Kidney (tissue), 14 donors: ENCODE results near the gene VPS26C. TPM values are rescaled to one million over a fixed set of nuclear protein-coding genes. Genes with fewer than 3 reads are reported as not detected.
A peak's percentile ranks its signal among the peaks of the same experiment; 100 is the strongest.
"Not testable (repeated sequence)": the region's sequence is repeated elsewhere in the genome, so short reads cannot be mapped to it uniquely, and the experiment has no call there.

Experiments used
- DNase-seq, 5 donors: peaks; one replicate each; pipeline ENCODE4 v3.0.0-alpha.2; 2013 to 2020
- FAIRE-seq: peaks from 2 replicates; lab custom pipeline; 2012; peaks lifted over from hg19 to GRCh38; lab: Jason Lieb, UNC
- H3K27ac ChIP-seq, 2 donors: one replicate each; pipeline ENCODE4 v1.7.0; 2013; ENCODE audit warnings: low read depth in 2 of 2, low read length in 2 of 2, inconsistent platforms in 1 of 2
- H3K27me3 ChIP-seq: one replicate; pipeline ENCODE4 v1.7.1; 2013; ENCODE audit warnings: low read length, inconsistent platforms; ENCODE audit not compliant: control insufficient read depth, insufficient read depth
- H3K36me3 ChIP-seq, 3 donors: one replicate each; pipeline versions ENCODE4 v1.7.0 to v1.7.1; 2013; ENCODE audit warnings: low read length in 3 of 3, control low read depth in 1 of 3, inconsistent platforms in 1 of 3; ENCODE audit not compliant: insufficient read depth in 3 of 3, control insufficient read depth in 2 of 3
- H3K4me1 ChIP-seq, 3 donors: one replicate each; pipeline versions ENCODE4 v1.7.0 to v1.7.1; 2013; ENCODE audit warnings: low read length in 3 of 3, inconsistent platforms in 1 of 3, low read depth in 1 of 3; ENCODE audit not compliant: control insufficient read depth in 2 of 3, insufficient read depth in 2 of 3
- H3K4me3 ChIP-seq, 3 donors: one replicate each; pipeline versions ENCODE4 v1.7.0 to v1.8.1; 2013; ENCODE audit warnings: low read length in 3 of 3, control low read depth in 1 of 3, inconsistent platforms in 1 of 3
- H3K9ac ChIP-seq, 3 donors: one replicate each; pipeline versions ENCODE4 v1.7.0 to v1.7.1; 2013; ENCODE audit warnings: low read length in 3 of 3, control low read depth in 1 of 3, inconsistent platforms in 1 of 3
- H3K9me3 ChIP-seq, 3 donors: one replicate each; pipeline versions ENCODE4 v1.7.0 to v1.7.1; 2013; ENCODE audit warnings: low read length in 3 of 3, control low read depth in 1 of 3, inconsistent platforms in 1 of 3; ENCODE audit not compliant: control insufficient read depth in 2 of 3, insufficient read depth in 1 of 3
- CTCF ChIP-seq: IDR thresholded peaks from 3 replicates; pipeline ENCODE4 v1.5.1; 2012; ENCODE audit warnings: mild to moderate bottlenecking, moderate library complexity, borderline replicate concordance; ENCODE audit not compliant: insufficient read depth; ENCODE audit errors: extremely low read depth
- intact Hi-C: fragments of 100-400 bp; cut with DNase I; formaldehyde crosslinking; loops from one replicate; pipeline ENCODE4 v1.11.1; 2022
- polyA plus RNA-seq: library from polyadenylated mRNA; stranded (reverse); fragments of 350-450 nt; fragmentation: Illumina TruSeq; extraction: RNeasy Lipid Tissue Mini Kit (QIAGEN cat#74804); gene quantifications from one replicate; pipeline ENCODE4 v1.2.3, GENCODE V29; 2014; ENCODE audit warnings: low read depth, low replicate concordance; ENCODE audit not compliant: insufficient read depth
- total RNA-seq: library from RNA; stranded (reverse); fragmentation: NEBNext Ultra II Directional; extraction: Animal tissue kit (Norgen Biotek cat#: 25700); gene quantifications from one replicate; pipeline ENCODE4 v1.2.1, GENCODE V29; 2021
- donor health status: control.
- donor health status: control.
- donor health status: control.
- donor health status: control.
- donor health status: control.
- donor health status: DM: yes; HTN: yes; CAD: no.
- donor health status: Normal renal cell carcinoma (clear cell type).

VPS26C gene
- total and polyA plus RNA-seq, 2 donors from 2014 or later, result 30.0 to 51.8 TPM

DNA sequence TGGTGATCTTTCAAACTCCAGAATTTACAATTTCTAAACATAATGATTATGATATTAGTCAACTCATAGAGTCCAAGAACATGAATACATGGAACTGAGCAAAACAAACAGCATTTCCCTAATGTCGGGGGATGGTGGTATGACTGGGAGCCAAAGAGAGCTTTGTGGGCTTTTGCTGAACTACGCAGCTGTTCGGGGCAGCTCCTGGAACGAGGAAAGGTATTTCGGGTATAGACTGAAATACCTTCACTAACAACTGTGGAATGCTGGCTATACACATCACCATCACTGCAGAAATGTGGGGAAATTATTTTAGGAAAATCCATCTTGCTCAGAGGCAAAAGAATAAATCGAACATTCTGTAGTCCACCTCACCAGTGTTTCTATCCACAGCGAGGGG, 30.2 kb upstream of the VPS26C start:
- H3K4me1 ChIP-seq, result no peaks in the 10 kb centered on the region
- H3K9me3 ChIP-seq, result no peaks in the 10 kb centered on the region
- intact Hi-C loops, result no loop called here
- no peak for TF ChIP-seq CTCF
- no peaks in the 10 kb centered on the region for H3K36me3 ChIP-seq
- H3K9ac ChIP-seq, result no peak overlapping the region
- DNase-seq, result no peak
- H3K4me3 ChIP-seq, result no peak overlapping the region
- H3K27me3 ChIP-seq, result no peaks in the 10 kb centered on the region
- FAIRE-seq, result no peak
- no peak overlapping the region for H3K27ac ChIP-seq

DNA sequence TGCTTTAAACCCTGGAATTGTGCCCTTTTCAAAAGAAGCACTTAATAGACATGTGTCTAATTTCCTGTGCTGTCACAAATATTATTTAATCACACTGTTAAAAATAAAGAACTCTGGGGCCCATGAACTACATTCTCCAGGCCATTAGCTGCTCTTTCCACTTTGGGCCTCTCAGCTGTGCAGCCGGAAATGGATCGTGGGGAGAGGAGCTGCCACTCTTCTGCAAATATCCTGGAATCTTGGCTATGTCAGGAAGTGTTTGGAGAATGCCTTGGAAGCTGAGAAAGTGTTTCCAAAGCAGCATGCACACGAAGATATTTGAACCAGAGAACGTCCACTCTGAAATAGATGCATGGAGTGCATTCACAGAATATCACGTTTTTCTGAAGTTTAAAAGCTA, 27.5 kb upstream of the VPS26C start:
- no peaks in the 10 kb centered on the region for H3K36me3 ChIP-seq
- no peaks in the 10 kb centered on the region for H3K27me3 ChIP-seq
- H3K4me3 ChIP-seq, result no peak overlapping the region
- intact Hi-C loops, result no loop called here
- no peaks in the 10 kb centered on the region for H3K4me1 ChIP-seq
- DNase-seq (peak in 3 of 5 donors; percentile 21 to 61 (median 28)), FAIRE-seq (no peak)
- no peak overlapping the region for H3K9ac ChIP-seq
- no peak for TF ChIP-seq CTCF
- no peaks in the 10 kb centered on the region for H3K9me3 ChIP-seq
- H3K27ac ChIP-seq, result no peak overlapping the region

DNA sequence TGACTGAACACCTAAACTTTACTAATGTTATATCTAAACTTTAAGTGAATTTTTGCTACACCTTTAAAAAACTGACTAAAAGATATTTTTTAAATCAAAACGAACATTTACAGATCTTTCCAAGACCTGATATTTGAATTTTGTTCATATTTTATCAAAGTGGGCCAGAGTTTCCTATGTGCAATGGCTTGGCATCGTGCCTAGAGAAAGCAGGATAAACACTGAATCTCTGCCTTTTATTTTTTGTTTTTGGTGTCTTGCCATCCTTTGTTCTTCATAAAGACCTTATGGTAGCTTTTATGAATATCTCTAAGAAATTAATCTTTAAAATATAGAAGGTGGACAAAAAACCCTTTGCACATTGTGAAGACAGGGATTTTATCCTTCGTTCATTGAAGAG, 25.8 kb upstream of the VPS26C start:
- Histone ChIP-seq H3K36me3 (no peaks in the 10 kb centered on the region), H3K27ac (no peak overlapping the region), H3K9me3 (no peaks in the 10 kb centered on the region), H3K4me1 (no peaks in the 10 kb centered on the region), H3K27me3 (no peaks in the 10 kb centered on the region), H3K4me3 (no peak overlapping the region), H3K9ac (no peak overlapping the region)
- DNase-seq (peak in 1 of 5 donors; percentile 25), FAIRE-seq (no peak)
- TF ChIP-seq CTCF, result no peak
- intact Hi-C loops, result no loop called here

DNA sequence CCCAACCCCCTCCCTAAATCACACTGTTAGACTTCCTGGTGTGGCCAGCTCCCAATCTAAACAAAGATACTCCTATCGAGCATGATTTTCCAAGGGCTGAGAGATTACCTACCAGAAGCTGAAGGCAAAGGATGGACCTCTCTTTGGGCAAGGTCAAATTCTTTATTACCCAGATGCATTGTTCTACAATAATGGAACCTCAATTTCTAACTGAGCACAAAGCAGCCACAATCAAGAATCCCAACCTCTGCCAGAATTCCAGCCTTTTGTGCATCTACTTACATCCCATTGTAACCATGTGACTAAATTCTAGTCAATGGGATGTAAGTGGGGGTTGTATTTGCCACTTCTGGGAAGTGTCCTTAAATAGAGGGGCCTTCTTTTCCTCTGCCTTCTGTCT, 24.9 kb upstream of the VPS26C start:
- Histone ChIP-seq H3K36me3 (no peaks in the 10 kb centered on the region), H3K27me3 (no peaks in the 10 kb centered on the region), H3K9ac (no peak overlapping the region), H3K4me1 (no peaks in the 10 kb centered on the region), H3K27ac (no peak overlapping the region), H3K9me3 (no peaks in the 10 kb centered on the region), H3K4me3 (no peak overlapping the region)
- intact Hi-C loops, result no loop called here
- no peak for TF ChIP-seq CTCF
- peak in 1 of 5 donors; percentile 6 for DNase-seq
- no peak for FAIRE-seq

GRCh38 chr21:37283191-37283710, 16.1 kb upstream of the VPS26C start:
- H3K4me3 ChIP-seq, H3K27me3 ChIP-seq, intact Hi-C loops, DNase-seq, H3K4me1 ChIP-seq, FAIRE-seq, H3K9me3 ChIP-seq, H3K27ac ChIP-seq, H3K9ac ChIP-seq, H3K36me3 ChIP-seq: not testable (repeated sequence)

GRCh38 chr21:37282602-37283001, 15.5 kb upstream of the VPS26C start:
- H3K4me3 ChIP-seq, FAIRE-seq: not testable (repeated sequence)

More at GRCh38 chr21:37282602-37283001, 15.5 kb upstream of the VPS26C start:
- H3K4me1 ChIP-seq, DNase-seq, H3K36me3 ChIP-seq, H3K27ac ChIP-seq, H3K9me3 ChIP-seq, H3K9ac ChIP-seq, intact Hi-C loops, H3K27me3 ChIP-seq: not testable (repeated sequence)
